HG03521 (cell line): ENCODE data around the gene BAG1.

Source experiments
- ATAC-seq: cut with Tn5 transposase; IDR thresholded peaks from one replicate; pipeline ENCODE4 v1.9.1; 2021; ENCODE audit warnings: mild to moderate bottlenecking, moderate library complexity; ENCODE audit not compliant: unreplicated experiment

BAG1 gene

GRCh38 chr9:33220681-33221567 is 43.6 kb downstream of the BAG1 start:
- ATAC-seq: no peak

- ATAC-seq: no peak
Measured at GRCh38 chr9:33211695-33212393, 52.7 kb downstream of the BAG1 start.

- ATAC-seq: no peak
Measured at GRCh38 chr9:33210006-33210715, 54.3 kb downstream of the BAG1 start.

- ATAC-seq: no peak
Measured at GRCh38 chr9:33209394-33209793, 55.1 kb downstream of the BAG1 start.

- ATAC-seq: peak; percentile 99
Measured at GRCh38 chr9:33202552-33203201, 61.8 kb downstream of the BAG1 start.
